Measurements from ENCODE around the gene BCLAF3. TPM values are rescaled to one million over a fixed set of nuclear protein-coding genes. Genes with fewer than 3 reads are reported as not detected.

BCLAF3 gene
- total and polyA plus RNA-seq, 2 of the 13 experiments (the other 11 are each of a cell fraction or from before 2014, with no cell fraction given) = 1.5 to 2.7 TPM

DNA sequence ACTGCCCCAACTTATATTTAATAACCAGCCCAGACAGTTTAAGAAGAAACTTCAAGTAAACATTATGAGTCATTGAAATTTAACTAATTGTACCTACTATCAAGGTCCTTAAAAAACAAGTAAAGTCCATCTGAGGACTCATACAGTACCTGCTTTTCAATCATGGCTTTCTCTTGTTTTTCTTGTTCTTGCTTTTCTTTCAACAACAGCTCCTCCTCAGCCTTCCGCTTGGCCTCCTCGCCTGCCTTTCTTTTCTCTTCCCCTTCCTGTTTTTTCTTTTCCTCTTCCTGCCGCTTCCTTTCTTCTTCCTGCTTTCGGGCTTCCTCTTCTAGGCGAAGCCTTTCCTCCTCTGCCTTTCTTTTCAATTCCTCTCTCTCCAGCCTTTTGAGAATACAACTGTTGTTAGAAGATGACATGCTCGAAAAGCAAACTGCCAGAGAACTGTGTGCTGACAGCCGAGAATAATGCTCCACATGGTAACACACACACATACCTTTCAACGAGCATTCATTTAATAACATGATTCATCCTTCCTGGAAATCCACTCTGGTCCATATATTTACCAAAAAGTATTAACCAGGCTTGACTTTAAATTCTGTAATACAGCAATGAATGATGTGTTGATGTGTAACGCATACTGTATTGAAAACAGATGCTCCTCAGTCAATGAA is 25.2 kb upstream of the BCLAF3 start (continued):
- TF ChIP-seq, protein P1, sequence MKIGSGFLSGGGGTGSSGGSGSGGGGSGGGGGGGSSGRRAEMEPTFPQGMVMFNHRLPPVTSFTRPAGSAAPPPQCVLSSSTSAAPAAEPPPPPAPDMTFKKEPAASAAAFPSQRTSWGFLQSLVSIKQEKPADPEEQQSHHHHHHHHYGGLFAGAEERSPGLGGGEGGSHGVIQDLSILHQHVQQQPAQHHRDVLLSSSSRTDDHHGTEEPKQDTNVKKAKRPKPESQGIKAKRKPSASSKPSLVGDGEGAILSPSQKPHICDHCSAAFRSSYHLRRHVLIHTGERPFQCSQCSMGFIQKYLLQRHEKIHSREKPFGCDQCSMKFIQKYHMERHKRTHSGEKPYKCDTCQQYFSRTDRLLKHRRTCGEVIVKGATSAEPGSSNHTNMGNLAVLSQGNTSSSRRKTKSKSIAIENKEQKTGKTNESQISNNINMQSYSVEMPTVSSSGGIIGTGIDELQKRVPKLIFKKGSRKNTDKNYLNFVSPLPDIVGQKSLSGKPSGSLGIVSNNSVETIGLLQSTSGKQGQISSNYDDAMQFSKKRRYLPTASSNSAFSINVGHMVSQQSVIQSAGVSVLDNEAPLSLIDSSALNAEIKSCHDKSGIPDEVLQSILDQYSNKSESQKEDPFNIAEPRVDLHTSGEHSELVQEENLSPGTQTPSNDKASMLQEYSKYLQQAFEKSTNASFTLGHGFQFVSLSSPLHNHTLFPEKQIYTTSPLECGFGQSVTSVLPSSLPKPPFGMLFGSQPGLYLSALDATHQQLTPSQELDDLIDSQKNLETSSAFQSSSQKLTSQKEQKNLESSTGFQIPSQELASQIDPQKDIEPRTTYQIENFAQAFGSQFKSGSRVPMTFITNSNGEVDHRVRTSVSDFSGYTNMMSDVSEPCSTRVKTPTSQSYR (CRISPR knock-in tag; IDR thresholded peaks at IDR 0.05; ENCODE audit: borderline replicate concordance) = no peak
- TF ChIP-seq NR1H2 (CRISPR knock-in tag; IDR thresholded peaks at IDR 0.05; ENCODE audit: borderline replicate concordance, low read depth) = no peak
- TF ChIP-seq ZFP62 (CRISPR knock-in tag; IDR thresholded peaks at IDR 0.05) = no peak
- TF ChIP-seq KLF9 (CRISPR knock-in tag; IDR thresholded peaks at IDR 0.05; ENCODE audit: low read depth) = no peak
- TF ChIP-seq HMGA1 (CRISPR knock-in tag; conservative IDR thresholded peaks at IDR 0.05) = no peak

DNA sequence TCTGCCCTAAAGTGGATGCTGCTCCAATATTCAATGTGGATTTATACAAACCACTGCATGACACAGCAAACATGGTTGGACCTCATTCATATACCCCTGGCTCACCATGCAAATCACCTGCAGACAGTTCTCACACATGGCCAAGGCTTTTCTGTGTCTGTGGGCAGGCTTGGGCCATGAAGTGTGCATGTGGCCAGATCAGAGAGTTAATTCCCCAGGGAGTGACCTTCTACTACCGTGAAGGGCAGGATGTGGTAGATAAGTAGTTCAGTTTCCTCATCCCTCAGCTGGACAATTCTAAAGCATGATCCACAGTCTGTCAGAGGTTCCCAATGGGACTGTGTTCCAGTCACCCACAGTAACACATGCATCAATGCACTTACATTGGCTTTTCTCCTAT is 24.6 kb upstream of the BCLAF3 start:
- ATAC-seq (no peak), FAIRE-seq (no peak), DNase-seq (ENCODE audit: low spot score) (no peak)
- Histone ChIP-seq H3K9ac (ENCODE audit: insufficient read depth, low read depth, low read length) (no peak overlapping the region), H3K4me2 (ENCODE audit: low read depth, low read length) (no peak overlapping the region), H3K4me1 (ENCODE audit: insufficient read depth, low read length) (no peaks in the 10 kb centered on the region), H2AFZ (ENCODE audit: low read length) (no peak overlapping the region), H3K36me3 (replicated peaks in 1 of 2; ENCODE audit: control insufficient read depth in 1 of 2, insufficient read depth in 2 of 2, low read length in 2 of 2) (peaks cover 0 to 4% of the 10 kb centered on the region in 2 experiments; a peak in 1 of 5 replicates), H3K9me3 (ENCODE audit: low read length) (no peaks in the 10 kb centered on the region), H3K79me2 (ENCODE audit: insufficient read depth, low read length) (no peaks in the 10 kb centered on the region), H4K20me1 (ENCODE audit: insufficient read depth, low read length) (no peaks in the 10 kb centered on the region), H3K27me3 (ENCODE audit: control insufficient read depth in 1 of 2, insufficient read depth in 2 of 2, low read length in 2 of 2) (no peaks in the 10 kb centered on the region), H3K27ac (ENCODE audit: extremely low read length, insufficient read depth, low read length) (no peak overlapping the region), H3K4me3 (replicated peaks in 1 of 3; ENCODE audit: insufficient read depth in 1 of 3, low read depth in 2 of 3, low read length in 3 of 3) (no peak overlapping the region)
- WGBS (ENCODE audit: low lambda C conversion rate) = no CpG with 5 or more reads among the region's 1 CpG
- BruUV-seq (replicated peaks) = no TSS peak
- in situ Hi-C loops (cut with HindIII; ENCODE audit: extremely low pct_ligation_motif_present, low pct_unique_long_range_greater_than_20kb) (no loop called here), intact Hi-C loops (cut with micrococcal nuclease; ENCODE audit: unreplicated experiment) (no loop called here)
- POLR2A ChIA-PET = no interaction called here
- CTCF ChIA-PET (ENCODE audit: low intra/inter-chr PET ratio, low total read pairs) = no interaction called here
- TF ChIP-seq, protein P2, sequence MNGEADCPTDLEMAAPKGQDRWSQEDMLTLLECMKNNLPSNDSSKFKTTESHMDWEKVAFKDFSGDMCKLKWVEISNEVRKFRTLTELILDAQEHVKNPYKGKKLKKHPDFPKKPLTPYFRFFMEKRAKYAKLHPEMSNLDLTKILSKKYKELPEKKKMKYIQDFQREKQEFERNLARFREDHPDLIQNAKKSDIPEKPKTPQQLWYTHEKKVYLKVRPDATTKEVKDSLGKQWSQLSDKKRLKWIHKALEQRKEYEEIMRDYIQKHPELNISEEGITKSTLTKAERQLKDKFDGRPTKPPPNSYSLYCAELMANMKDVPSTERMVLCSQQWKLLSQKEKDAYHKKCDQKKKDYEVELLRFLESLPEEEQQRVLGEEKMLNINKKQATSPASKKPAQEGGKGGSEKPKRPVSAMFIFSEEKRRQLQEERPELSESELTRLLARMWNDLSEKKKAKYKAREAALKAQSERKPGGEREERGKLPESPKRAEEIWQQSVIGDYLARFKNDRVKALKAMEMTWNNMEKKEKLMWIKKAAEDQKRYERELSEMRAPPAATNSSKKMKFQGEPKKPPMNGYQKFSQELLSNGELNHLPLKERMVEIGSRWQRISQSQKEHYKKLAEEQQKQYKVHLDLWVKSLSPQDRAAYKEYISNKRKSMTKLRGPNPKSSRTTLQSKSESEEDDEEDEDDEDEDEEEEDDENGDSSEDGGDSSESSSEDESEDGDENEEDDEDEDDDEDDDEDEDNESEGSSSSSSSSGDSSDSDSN (CRISPR knock-in tag; IDR thresholded peaks at IDR 0.05) = no peak
- TF ChIP-seq RARA (CRISPR knock-in tag; IDR thresholded peaks at IDR 0.05) (no peak), HOXA3 (CRISPR knock-in tag; IDR thresholded peaks at IDR 0.05) (no peak), ZNF34 (CRISPR knock-in tag; IDR thresholded peaks at IDR 0.05; ENCODE audit: borderline replicate concordance) (no peak), SIX1 (CRISPR knock-in tag; IDR thresholded peaks at IDR 0.05; ENCODE audit: borderline replicate concordance) (no peak), GTF2F1 (IDR thresholded peaks at IDR 0.05; ENCODE audit: low read length) (no peak), ATF7 (IDR thresholded peaks at IDR 0.05) (no peak), ATF7 (CRISPR knock-in tag; IDR thresholded peaks at IDR 0.05) (no peak), MEIS1 (CRISPR knock-in tag; IDR thresholded peaks at IDR 0.05; ENCODE audit: borderline replicate concordance) (no peak), KDM3A (CRISPR knock-in tag; IDR thresholded peaks at IDR 0.05; ENCODE audit: low read depth) (no peak), GABPA (IDR thresholded peaks at IDR 0.05; ENCODE audit: low read depth, low read length) (no peak), GABPA (CRISPR knock-in tag; IDR thresholded peaks at IDR 0.05; ENCODE audit: low read depth) (no peak), DNMT1 (CRISPR knock-in tag; IDR thresholded peaks at IDR 0.05) (no peak), U2AF1 (optimal IDR thresholded peaks at IDR 0.05; ENCODE audit: low read depth, low read length) (no peak)
- TF ChIP-seq, protein P3, sequence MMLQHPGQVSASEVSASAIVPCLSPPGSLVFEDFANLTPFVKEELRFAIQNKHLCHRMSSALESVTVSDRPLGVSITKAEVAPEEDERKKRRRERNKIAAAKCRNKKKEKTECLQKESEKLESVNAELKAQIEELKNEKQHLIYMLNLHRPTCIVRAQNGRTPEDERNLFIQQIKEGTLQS (CRISPR knock-in tag; IDR thresholded peaks at IDR 0.05) = no peak
